ENCODE results near the gene TRIM40.
"Not testable (repeated sequence)": the region's sequence is repeated elsewhere in the genome, so short reads cannot be mapped to it uniquely, and the experiment has no call there.

TRIM40 gene

DNA sequence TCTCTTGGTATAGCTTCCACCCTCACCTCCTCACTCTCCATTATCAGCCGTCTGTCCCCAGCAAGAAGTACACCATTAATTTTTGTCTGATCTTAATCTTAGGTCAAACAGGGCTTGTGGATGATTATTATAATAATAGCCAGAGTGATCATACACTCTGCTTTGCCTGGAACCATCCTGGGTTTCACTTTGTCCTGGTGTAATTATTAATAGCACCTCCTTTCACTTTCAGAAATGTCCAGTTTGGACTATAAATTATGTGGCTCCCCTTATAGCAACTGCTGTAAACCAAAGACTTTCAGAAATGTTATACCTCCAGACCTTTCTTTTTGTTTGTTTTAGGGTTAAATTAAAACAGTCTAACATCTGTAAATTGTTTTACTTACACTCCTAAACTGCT, 22.1 kb upstream of the TRIM40 start:
- no peak for FAIRE-seq

DNA sequence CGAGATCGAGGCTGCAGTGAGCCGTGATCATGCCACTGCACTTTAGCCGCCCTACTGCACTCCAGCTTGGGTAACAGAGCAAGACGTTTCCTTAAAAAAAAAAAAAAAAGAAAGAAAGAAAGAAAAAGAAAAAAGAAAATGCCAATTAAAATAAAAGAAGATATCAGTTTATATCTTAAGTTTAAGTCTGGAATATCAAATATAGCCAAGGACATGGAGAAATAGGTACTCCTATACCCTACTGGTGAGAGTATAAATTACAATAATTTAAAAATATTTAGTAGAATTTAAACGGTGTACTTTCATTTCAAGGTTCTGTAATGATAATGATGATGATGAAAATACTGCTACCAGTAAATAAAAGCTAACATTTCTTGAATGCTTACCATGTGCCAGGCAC, 19.2 kb upstream of the TRIM40 start:
- FAIRE-seq = peak; percentile 30

DNA sequence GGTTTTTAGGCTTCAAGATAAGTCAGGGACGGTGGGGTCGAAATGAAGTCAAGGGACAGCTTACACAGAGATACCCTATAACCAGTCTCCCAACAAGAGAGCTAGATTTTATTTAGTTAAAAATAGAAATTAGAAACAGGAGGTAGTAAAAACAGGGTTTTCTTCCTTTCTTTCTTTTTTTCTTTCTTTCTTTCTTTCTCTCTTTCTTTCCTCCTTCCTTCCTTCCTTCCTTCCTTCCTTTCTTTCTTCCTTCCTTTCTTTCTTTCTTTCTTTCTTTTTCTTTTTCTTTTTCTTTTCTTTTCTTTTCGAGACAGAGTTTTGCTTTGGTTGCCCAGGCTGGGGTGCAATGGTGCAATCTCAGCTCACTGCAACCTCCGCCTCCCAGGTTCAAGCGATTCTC, 17.2 kb upstream of the TRIM40 start:
- not testable (repeated sequence) for FAIRE-seq

DNA sequence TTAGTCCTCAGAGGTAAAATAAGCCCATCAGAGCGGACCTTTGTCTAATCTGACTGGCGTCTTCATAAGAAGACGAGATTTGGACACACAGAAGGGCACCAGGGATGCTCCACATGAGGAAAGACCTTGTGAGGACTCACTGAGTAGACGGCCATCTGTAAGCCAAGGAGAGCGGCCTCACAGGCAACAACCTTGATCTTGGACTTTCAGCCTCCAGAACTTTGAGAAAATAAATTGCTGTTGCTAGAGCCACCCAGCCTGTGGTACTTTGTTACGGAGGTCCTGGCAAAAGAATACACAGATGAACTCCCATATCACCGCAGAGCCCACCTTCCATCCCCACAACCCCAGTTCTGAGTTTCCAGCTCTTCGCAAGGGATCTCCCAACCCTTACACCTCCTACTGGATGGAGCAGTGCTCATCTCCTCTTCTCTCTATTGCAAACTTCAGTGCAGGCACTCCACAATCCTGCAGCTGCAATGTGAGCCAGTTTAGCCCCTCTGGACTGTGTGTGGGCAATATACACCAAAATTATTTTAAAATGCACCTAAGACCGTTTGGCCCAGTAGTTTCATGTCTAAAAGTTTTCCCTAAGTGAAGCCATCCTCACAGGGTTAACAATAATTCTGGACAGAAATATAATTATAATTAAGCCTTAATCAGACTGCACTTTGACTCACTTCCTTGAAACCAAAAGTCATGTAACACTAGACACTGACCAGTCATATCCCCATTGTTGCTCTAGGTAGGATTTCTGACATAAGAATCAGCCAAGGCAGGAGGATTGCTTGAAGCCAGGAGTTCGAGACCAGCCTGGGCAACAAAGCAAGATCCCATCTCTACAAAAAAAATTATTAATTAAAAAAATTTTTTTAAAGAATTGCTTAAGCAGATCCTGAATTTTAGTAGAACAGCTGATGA, 14.2 kb upstream of the TRIM40 start:
- FAIRE-seq = no peak

- FAIRE-seq = no peak
Measured at GRCh38 chr6:30122515-30122914, 13.4 kb upstream of the TRIM40 start.

DNA sequence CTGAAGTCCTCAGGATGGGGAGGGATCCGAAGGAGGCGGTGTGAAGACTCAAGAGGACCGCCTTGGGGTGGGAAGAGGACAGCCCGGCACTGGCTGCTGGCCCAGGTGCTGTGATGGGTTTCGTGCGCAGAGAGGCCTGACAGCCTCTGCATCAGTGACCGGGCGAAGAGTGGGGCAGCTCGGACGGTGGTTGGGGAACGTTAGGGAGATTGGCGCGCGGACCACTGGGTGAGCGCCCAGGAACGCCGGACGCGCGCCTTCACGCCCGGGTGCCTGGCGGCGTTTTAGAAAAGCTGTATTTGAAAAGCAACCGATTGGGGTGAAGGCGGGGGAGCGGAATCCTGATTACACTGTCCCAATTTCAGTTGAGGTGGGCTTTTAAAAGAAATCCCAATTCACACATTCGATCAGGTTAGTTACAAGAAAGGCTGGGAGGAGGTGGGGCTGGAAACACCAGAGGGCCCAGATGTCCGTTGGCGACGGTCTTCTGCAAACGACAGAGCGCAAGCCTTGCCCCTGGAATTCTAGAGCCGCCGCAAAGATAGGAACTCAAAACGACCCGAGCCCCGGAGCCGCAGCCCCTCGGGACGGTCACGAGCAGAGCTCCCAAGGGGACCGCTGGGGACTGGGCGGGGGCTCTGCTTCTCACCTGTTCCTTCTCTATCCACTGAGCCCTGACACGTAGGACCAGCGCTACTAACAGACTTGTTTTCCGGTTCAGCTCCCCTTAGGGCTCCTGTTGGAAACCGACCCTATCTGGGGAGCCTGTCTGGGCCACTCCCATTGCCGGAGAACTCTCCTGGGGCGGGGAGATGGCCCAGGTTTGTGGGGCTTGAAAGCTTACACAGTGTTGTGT, 8.5 kb upstream of the TRIM40 start:
- FAIRE-seq = no peak

DNA sequence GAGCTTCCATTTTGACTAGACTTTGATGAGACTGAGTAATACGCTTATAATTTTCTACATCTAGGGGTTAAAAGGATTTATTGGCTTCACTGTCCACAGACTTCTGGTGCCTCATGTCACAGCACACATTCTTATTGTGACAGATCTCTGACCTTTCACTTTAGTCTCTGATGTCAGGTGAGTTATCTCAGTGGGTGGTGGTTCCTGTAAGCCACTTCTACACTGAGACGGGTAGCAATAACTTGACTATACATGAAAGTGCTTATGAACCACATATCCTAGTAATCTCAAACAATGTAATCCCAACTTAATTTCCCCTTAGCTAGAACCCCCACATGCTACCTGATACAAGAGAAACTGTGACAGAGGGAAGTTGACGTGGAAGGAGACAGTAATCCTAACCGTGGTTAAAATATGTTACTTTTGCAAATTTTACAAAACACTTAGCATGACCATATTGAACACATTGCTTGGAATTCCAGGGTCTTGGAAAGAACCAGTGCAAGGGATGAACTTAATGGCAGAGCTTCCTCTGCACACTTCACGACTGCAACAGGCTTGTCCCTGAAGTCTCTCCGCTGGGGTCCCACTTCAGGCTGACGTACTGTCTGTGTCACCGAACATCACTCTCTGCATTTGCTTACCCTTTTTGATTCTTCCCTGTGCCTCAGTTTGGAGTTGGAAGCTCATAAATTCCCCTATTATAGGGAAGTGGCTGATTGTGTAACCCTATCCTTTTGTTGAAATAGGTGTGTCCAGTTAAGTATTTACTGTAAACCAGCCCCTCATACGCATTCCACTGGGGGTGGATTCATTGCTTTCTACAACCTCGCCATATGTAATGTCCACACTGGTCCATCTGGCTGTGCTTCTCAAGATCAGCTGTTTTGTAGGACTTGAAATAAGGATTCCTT, 6.4 kb upstream of the TRIM40 start:
- no peak for FAIRE-seq

DNA sequence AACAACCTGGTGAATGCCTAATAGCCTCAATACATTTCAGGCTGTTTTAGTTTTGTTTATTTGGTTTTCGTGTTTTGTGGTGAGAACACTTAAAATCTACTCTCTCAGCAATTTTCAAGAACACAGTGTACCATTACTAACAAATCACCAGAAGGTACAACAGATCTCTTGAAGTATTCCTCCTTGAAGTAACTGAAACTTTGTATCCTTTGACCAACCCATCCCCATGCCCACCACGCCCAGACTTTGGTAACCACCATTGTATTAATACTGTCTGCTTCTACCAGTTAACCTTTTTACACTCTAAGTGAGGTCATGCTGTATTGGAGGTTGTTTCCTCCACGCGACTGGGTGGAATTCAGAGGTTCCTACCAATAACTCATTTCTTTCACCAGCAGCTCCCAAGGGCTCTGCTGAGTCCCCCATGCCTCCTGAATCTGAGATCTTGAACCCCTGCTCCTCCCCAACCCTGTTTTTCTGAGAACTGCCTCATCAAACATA, 5.7 kb upstream of the TRIM40 start:
- FAIRE-seq = no peak

- peak; percentile 59 for FAIRE-seq
Measured at GRCh38 chr6:30130887-30131862, 4.8 kb upstream of the TRIM40 start.

DNA sequence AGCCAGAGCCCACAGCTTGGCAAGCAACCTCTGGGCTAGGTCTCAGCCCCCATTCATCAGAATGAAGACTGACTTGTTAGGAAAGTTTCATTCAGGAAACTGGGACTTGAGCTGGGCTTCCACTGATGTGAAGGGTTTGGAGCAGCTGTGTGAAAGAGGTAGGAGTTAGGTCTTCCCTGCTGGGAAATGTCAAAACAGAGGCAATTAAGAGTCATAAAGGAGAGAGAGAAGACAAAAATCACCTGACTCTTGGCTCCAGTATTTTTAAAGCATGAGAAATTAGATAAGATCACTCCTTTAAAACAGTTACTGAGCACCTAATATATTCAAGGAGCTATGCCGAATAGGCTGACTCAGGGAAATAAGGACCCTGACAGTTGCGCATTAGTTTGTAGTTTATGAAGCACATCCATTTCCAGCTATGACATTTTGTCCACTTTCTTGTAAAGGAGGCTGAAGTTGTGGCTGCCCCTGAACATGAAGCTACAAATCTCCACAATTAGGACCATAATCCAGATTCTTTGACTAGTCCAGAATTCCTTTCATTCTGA, 3.9 kb upstream of the TRIM40 start:
- no peak for FAIRE-seq

DNA sequence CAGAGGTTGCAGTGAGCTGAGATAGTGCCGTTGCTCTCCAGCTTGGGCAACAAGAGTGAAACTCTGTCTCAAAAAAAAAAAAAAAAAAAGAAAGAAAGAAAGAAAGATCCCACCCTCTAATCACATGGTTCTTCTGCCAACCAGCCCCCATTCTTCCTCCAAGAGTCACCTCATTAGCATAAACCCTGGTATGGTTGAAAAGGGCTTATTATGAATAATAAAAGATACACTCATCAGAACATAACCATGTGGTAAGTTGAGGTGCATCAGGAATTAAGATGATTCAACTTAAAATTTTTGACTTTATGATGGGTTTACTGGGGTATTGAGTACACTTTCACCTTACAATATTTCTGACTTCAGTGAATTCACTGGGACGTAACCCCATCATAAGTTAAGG, 793 bp upstream of the TRIM40 start:
- FAIRE-seq = no peak

DNA sequence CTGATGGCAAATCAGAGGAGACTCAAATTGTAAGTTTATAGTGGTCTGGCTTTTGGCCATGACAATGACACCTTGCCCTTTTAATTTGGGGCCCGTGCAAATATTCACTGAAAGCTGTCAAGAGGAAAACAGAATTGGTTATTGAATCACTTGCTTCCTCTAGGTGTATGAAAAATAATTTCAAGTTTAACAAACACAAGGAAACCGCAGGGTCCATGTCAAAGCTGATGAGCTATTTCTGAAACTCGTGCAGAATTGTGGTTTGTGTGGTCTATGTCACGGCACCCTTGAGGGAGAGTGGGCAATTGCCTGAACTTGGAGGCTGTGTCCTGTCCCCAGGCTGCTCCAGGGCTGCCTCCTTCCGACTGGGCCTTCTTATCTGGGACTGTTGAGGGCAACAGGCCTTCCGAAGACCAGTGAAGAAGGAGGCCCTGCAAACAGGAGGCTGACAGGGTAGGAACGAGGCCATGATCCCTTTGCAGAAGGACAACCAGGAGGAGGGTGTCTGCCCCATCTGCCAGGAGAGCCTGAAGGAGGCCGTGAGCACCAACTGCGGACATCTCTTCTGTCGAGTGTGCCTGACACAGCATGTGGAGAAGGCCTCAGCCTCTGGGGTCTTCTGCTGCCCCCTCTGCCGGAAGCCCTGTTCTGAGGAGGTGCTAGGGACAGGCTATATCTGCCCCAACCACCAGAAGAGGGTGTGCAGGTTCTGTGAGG, 788 bp downstream of the TRIM40 start:
- no peak for FAIRE-seq

DNA sequence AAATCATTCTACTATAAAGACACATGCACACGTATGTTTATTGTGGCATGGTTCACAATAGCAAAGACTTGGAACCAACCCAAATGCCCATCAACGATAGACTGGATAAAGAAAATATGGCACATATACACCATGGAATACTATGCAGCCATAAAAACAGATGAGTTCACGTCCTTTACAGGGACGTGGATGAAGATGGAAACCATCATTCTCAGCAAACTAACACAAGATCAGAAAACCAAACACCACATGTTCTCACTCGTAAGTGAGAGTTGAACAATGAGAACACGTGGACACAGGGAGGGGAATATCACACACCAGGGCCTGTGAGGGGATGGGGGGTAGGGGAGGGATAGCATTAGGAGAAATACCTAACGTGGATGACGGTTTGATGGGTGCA, 4.3 kb downstream of the TRIM40 start:
- not testable (repeated sequence) for FAIRE-seq

- peak; percentile 23 for FAIRE-seq
Measured at GRCh38 chr6:30142665-30143064, 6.7 kb downstream of the TRIM40 start.

- no peak for FAIRE-seq
Measured at GRCh38 chr6:30143780-30144179, 7.8 kb downstream of the TRIM40 start.

- no peak for FAIRE-seq
Measured at GRCh38 chr6:30144811-30145210, 8.9 kb downstream of the TRIM40 start.

DNA sequence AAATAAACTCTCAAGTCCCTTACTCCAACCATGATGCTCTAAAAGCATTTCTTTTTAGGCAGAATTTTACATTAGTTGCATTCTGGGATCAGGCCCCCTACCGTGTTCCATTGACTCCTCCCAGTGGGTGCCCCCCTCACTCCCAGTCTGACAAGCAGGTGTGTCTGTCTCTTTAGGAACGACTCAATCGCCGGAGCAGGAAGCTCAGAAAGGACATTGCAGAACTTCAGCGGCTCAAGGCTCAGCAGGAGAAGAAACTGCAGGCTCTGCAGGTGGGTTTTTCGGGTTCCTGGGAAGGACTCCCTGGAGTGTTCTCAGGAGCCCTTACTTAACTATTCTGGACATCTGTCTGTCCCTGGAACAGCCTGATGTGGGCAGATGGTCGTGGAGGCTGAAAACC, 9.9 kb downstream of the TRIM40 start:
- no peak for FAIRE-seq

DNA sequence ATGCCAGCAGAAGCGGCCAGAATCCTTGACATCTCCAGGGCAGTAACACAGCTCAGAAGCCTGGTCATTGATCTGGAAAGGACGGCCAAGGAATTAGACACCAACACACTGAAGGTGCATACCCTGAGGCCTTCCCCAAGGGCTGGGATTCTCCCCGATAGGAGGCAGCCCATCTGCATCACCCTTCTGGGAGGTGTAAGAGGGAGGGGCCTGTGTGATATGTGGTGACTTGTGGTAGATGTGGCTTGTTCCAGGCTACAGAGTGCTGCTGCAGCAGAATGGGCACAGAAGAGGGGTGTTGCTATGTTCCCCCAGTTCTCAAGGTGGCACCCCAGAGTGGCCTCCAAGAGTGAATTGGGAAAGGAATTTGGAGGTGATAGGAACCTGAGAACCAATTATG, 11.2 kb downstream of the TRIM40 start:
- FAIRE-seq = no peak

DNA sequence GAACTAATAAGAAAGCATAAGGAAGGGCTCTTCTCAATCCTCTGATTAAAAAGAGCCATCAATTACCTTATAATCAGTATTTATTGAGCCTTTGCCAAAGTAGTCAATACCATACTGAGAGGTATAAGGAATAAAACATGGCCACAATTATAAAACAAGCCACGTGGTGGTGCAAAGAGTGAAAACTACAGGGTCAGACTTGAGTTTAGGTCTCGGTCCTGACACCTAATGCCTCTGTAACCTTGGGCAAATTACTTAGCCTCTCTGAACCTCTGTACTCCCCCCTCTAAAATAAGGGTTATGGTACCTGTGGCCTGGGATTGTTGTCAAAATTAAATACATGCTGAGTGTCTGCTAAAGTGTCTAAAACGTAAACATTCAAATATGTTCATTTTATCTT, 13.3 kb downstream of the TRIM40 start:
- FAIRE-seq = no peak

GRCh38 chr6:30149858-30150550, 14.1 kb downstream of the TRIM40 start:
- no peak for FAIRE-seq

Measured in A204.1 (cell line).